ENCODE results near the gene TMEM35A. TPM values are rescaled to one million over a fixed set of nuclear protein-coding genes. Genes with fewer than 3 reads are reported as not detected.

TMEM35A gene
- total RNA-seq, 4 donors from 2014 or later, result 0.38 to 0.88 (median 0.51) TPM; not detected in 1

GRCh38 chrX:101097546-101098453, 19.1 kb downstream of the TMEM35A start, which contains the start of gene CENPI:
CENPI (plus strand) TSS chrX:101098204; CDS start chrX:101101071, 2,867 bp downstream.
- TF ChIP-seq CTCF (IDR thresholded peaks at IDR 0.05; ENCODE audit: low read depth), result no peak

- no peak for TF ChIP-seq CTCF (IDR thresholded peaks at IDR 0.05; ENCODE audit: low read depth)
Observed at GRCh38 chrX:101108284-101108683, 29.6 kb downstream of the TMEM35A start.

GRCh38 chrX:101117701-101118100, 39.0 kb downstream of the TMEM35A start:
- no peak for TF ChIP-seq CTCF (IDR thresholded peaks at IDR 0.05; ENCODE audit: low read depth)

GRCh38 chrX:101136235-101136634, 57.6 kb downstream of the TMEM35A start:
- TF ChIP-seq CTCF (IDR thresholded peaks at IDR 0.05; ENCODE audit: low read depth), result no peak

Other genes starting within 250 kb of the TMEM35A start
- gene NOX1, start 204.5 kb upstream of the TMEM35A start, total RNA-seq, result not detected
- gene XKRX, start 150.0 kb upstream of the TMEM35A start, total RNA-seq, result under 1 TPM in 1 of 4 donors, not detected in 3; 0.34 TPM
- gene ARL13A, start 109.2 kb upstream of the TMEM35A start, total RNA-seq, result not detected
- 10 to 100 TPM; 10.9 to 15.8 (median 14.0) TPM for gene TRMT2B, start 26.8 kb upstream of the TMEM35A start, total RNA-seq
- 1 to 10 TPM; 1.1 to 2.4 (median 1.4) TPM for gene CENPI, start 19.3 kb downstream of the TMEM35A start, total RNA-seq
- gene DRP2, start 140.9 kb downstream of the TMEM35A start, total RNA-seq, result under 1 TPM in 2 of 4 donors, not detected in 2; 0.17 to 0.22 TPM
- gene TAF7L, start 212.5 kb downstream of the TMEM35A start, total RNA-seq, result under 1 TPM in 1 of 4 donors, not detected in 3; 0.17 TPM